GM12801 (cell line): Measurements from ENCODE around the gene MED9.

Experiments used
- CTCF ChIP-seq: IDR thresholded peaks from one replicate; pipeline ENCODE4 v1.5.1; 2011; ENCODE audit warnings: control low read depth; ENCODE audit not compliant: insufficient read length; ENCODE audit errors: extremely low read depth

MED9 gene

GRCh38 chr17:17481860-17482259 lies 5.1 kb downstream of the MED9 start:
- no peak for TF ChIP-seq CTCF

- TF ChIP-seq CTCF, result no peak
These were observed 7.7 kb downstream of the MED9 start for GRCh38 chr17:17484451-17484899.

- no peak for TF ChIP-seq CTCF
These were observed 8.6 kb downstream of the MED9 start for GRCh38 chr17:17485420-17485819.

DNA sequence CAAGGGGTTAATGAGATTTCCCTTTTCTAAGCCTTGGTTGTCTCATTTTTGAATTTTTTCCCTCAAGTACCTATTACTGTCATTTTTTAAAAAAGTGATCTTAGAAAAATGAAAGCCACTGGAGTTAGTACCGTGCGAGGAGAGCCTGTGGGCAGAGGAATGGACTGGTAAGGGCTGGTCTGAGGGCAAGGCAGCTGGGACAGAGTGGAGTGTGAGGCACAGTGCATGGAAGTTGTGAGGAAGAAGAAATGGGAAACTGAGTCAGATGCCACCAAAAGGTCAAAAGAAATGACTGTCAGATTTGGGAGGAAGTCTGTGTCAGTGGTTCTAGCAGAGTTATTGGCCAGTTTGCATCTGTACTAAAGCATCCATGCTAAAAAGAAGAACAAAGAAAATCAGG lies 11.2 kb downstream of the MED9 start:
- TF ChIP-seq CTCF, result no peak

GRCh38 chr17:17491031-17491471 lies 14.3 kb downstream of the MED9 start:
- TF ChIP-seq CTCF, result no peak

DNA sequence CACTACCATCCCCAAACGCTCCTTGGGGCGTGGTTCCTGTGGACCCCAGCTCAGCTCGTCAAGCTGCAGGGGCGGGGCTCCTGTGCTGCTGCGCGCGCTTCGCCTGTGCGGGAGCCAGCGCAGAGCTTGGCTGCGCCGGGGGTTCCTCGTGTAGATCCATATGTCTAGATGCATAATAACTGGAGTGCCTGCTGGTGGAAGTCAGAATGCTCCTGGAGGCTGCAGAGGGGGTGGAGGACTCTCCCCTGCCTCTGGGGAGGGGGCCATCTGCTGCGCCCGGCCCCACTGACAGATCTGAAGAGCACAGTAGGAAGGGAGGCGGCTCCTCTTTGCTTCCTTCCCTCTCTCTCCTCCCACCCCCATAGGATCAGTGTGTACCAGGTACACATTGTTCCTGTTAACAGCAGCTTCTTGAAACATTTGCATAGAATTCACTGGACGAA lies 14.8 kb downstream of the MED9 start:
- no peak for TF ChIP-seq CTCF

GRCh38 chr17:17492085-17492484 lies 15.3 kb downstream of the MED9 start:
- no peak for TF ChIP-seq CTCF

DNA sequence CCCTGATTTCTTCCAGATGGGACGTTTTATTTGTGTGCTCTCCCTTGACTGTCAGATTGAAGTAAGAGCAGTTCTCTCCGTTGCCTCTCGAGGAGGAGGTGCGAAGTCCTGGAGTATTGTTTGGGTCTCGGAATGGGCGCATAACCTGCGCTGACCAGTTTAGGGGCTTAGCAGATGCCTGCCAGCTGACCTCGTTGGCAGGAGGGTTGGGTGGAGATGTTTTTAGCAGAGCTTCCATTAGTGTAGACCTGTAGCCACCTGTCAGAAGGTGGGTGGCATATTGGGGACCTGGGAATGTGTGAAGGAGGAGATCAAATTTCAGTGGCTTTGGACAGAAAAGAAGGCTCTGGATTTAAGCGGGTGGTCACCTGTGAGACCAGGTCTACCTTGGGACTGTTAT lies 15.8 kb downstream of the MED9 start:
- TF ChIP-seq CTCF, result no peak
